Keratinocyte (primary cell): ENCODE measurements around the gene GOLGA6A.

Source experiments
- CTCF ChIP-seq, 3 experiments: IDR thresholded peaks in 1 of 3; conservative IDR thresholded peaks in 1 of 3; optimal IDR thresholded peaks in 1 of 3; 2 replicates in 2 of 3; 3 replicates in 1 of 3; pipeline versions ENCODE3 to v1.5.1; 2011; ENCODE audit warnings: low read length in 3 of 3, mild to moderate bottlenecking in 3 of 3, moderate library complexity in 2 of 3, control low read depth in 1 of 3, inconsistent platforms in 1 of 3; ENCODE audit not compliant: insufficient read depth in 2 of 3; ENCODE audit errors: extremely low read depth in 1 of 3
- EZH2 ChIP-seq: IDR thresholded peaks from one replicate; pipeline ENCODE4 v1.6.1; 2012; ENCODE audit warnings: inconsistent platforms, mild to moderate bottlenecking, low read length, moderate library complexity

GRCh38 chr15:74040109-74040850 is 42.1 kb downstream of the GOLGA6A start:
- no peak for TF ChIP-seq CTCF (optimal IDR thresholded peaks at IDR 0.05 in 1 of 3, IDR thresholded peaks at IDR 0.05 in 1 of 3, conservative IDR thresholded peaks at IDR 0.05 in 1 of 3; ENCODE audit: extremely low read depth in 1 of 3, insufficient read depth in 2 of 3, low read length in 3 of 3)
- TF ChIP-seq EZH2, result no peak
